GM23248 (cell line): ENCODE data around the gene RAB6B.

ENCODE experiments used
- EZH2 ChIP-seq: fragments of 200-600 bp; sonication (generic); IDR thresholded peaks from 2 replicates; pipeline ENCODE4 v1.6.1; 2018; ENCODE audit warnings: antibody characterized with exemption, mild to moderate bottlenecking; ENCODE audit not compliant: insufficient read depth, poor library complexity, severe bottlenecking
- EZH2phosphoT487 ChIP-seq: fragments of 200-600 bp; sonication (generic); IDR thresholded peaks from 2 replicates; pipeline ENCODE4 v1.6.1; 2018; ENCODE audit warnings: antibody characterized with exemption, moderate library complexity, mild to moderate bottlenecking, low read depth; ENCODE audit not compliant: insufficient read depth

DNA sequence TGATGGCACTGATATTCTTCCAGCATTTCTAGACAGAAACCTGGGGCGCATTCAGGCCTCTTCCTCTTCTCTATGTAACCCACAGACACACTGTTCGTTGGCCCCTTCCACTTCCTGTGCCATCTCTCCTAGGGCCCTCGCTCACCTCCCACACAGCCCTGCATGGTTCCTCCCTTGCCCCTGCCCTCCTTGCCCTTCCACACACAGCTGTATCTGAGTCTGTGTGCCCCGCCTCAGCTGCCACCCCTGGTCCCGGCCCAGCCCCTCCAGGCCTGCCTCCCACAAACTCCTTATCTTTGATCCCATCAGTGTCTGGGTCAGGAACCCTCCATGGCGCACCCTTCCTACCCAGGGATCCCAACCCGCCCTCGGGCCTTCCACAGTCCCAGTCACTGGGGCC is 37.9 kb downstream of the RAB6B start:
- TF ChIP-seq EZH2 (no peak), EZH2phosphoT487 (no peak)
